Measurements from ENCODE around the gene HHAT. TPM values are rescaled to one million over a fixed set of nuclear protein-coding genes. Genes with fewer than 3 reads are reported as not detected.

Gene HHAT
- total RNA-seq, 4 donors from 2014 or later: 3.4 to 5.2 (median 4.0) TPM

DNA sequence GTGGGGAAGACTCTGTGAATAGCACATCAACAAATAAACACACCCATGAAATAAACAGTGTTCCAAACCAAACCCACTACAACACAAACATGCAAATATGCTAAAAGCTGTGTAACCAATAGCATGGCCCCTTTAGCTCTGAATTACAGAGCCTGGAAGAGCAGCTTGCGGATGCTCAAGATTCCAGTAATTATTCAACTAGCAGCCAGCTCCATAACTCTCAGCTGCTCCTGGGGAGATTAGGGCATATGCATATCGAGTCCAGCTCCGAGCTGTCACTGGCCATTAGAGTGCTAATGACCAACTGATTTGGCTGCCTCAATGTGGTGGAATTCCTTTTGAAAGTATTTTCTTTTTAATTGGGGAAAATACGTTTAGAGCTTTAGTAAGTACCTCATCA, 207.1 kb downstream of the HHAT start:
- no peaks in the 10 kb centered on the region for H3K36me3 ChIP-seq
- TF ChIP-seq POLR2A (IDR thresholded peaks at IDR 0.05): no peak
- TF ChIP-seq, protein P1, sequence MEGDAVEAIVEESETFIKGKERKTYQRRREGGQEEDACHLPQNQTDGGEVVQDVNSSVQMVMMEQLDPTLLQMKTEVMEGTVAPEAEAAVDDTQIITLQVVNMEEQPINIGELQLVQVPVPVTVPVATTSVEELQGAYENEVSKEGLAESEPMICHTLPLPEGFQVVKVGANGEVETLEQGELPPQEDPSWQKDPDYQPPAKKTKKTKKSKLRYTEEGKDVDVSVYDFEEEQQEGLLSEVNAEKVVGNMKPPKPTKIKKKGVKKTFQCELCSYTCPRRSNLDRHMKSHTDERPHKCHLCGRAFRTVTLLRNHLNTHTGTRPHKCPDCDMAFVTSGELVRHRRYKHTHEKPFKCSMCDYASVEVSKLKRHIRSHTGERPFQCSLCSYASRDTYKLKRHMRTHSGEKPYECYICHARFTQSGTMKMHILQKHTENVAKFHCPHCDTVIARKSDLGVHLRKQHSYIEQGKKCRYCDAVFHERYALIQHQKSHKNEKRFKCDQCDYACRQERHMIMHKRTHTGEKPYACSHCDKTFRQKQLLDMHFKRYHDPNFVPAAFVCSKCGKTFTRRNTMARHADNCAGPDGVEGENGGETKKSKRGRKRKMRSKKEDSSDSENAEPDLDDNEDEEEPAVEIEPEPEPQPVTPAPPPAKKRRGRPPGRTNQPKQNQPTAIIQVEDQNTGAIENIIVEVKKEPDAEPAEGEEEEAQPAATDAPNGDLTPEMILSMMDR (IDR thresholded peaks at IDR 0.05): no peak
- 68 to 77% methylated on average over 4 of the region's 4 CpGs for WGBS, 2 donors
- intact Hi-C loops (cut with DNase I): no loop called here
- no peaks in the 10 kb centered on the region for H3K9me3 ChIP-seq
- no peaks in the 10 kb centered on the region for H3K4me1 ChIP-seq
- H3K27me3 ChIP-seq: no peaks in the 10 kb centered on the region
- no peak overlapping the region for H3K27ac ChIP-seq
- no peak for DNase-seq
- H3K4me3 ChIP-seq: no peak overlapping the region

- H3K27ac ChIP-seq: no peak overlapping the region
- WGBS, 2 donors: 59 to 62% methylated on average over 4 of the region's 4 CpGs
- no peaks in the 10 kb centered on the region for H3K36me3 ChIP-seq
- H3K4me1 ChIP-seq: no peaks in the 10 kb centered on the region
- no peak for TF ChIP-seq POLR2A (IDR thresholded peaks at IDR 0.05)
- TF ChIP-seq, protein P1 (IDR thresholded peaks at IDR 0.05): no peak
- no peak overlapping the region for H3K4me3 ChIP-seq
- intact Hi-C loops (cut with DNase I): no loop called here
- H3K9me3 ChIP-seq: no peaks in the 10 kb centered on the region
- DNase-seq: no peak
- H3K27me3 ChIP-seq: no peaks in the 10 kb centered on the region
These were observed 207.7 kb downstream of the HHAT start for GRCh38 chr1:210536254-210536961.

GRCh38 chr1:210540288-210540687, 211.6 kb downstream of the HHAT start:
- no peaks in the 10 kb centered on the region for H3K9me3 ChIP-seq
- no peak overlapping the region for H3K27ac ChIP-seq
- no peak for TF ChIP-seq POLR2A (IDR thresholded peaks at IDR 0.05)
- TF ChIP-seq, protein P1 (IDR thresholded peaks at IDR 0.05): no peak
- no peaks in the 10 kb centered on the region for H3K27me3 ChIP-seq
- WGBS, 2 donors: 77 to 91% methylated on average over 3 of the region's 3 CpGs
- no peak for DNase-seq
- no peaks in the 10 kb centered on the region for H3K36me3 ChIP-seq
- no peak overlapping the region for H3K4me3 ChIP-seq
- intact Hi-C loops (cut with DNase I): no loop called here
- H3K4me1 ChIP-seq: no peaks in the 10 kb centered on the region

DNA sequence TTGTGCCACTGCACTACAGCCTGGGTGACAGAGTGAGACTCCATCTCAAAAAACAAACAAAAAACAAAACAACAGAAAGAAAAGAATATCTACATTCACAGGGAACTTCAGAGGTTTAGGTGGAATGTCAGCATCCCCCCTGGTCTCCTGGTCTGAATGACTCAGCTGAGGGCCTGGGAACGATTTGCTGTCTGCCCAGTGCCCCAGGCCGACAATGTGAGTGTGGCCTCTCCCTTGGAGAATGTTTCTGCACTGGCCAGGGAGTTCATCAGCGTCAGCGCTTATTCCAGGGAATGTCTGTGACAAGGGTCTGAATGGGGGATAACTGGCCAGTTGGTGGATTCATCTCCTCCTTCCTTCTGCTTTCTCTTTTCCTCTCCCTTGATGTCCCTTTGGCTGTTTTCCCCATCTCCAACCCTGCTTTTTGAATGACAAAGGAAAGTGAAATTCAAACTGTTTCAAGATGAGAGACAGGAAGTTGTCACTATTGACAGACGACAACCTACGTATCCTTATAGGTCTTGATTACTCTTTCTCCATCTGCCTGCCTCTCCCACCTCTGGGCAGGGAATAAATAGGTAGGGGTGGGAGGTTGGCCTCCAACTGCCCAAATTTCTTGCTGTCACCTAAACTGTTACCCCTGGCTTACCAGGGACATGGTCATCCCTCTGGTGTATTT, 213.1 kb downstream of the HHAT start:
- H3K27me3 ChIP-seq: no peaks in the 10 kb centered on the region
- no peaks in the 10 kb centered on the region for H3K36me3 ChIP-seq
- no peak for DNase-seq
- WGBS, 2 donors: 67 to 75% methylated on average over 6 of the region's 6 CpGs
- no peak overlapping the region for H3K4me3 ChIP-seq
- H3K27ac ChIP-seq: no peak overlapping the region
- TF ChIP-seq POLR2A (IDR thresholded peaks at IDR 0.05): no peak
- no peaks in the 10 kb centered on the region for H3K4me1 ChIP-seq
- H3K9me3 ChIP-seq: no peaks in the 10 kb centered on the region
- intact Hi-C loops (cut with DNase I): no loop called here

DNA sequence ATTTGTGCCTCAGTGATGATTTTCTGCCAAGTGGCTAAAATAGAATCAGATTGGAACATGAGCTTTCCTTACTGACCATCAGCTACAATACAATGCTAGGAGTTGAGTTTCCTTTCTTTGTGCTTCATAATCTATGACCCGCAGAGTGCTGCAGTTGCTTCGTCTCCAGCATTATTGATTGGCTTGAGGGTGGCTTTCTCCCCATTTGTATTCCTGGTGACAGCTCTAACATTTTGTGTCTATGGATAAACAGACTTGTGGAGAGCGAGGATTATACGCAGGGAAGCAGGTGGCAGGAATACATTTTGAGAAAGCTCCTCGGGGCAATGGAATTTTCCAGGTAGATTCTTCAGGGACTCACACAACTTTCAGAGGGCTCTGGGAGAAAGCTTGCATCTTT, 223.2 kb downstream of the HHAT start:
- no peak for DNase-seq
- Histone ChIP-seq H3K9me3 (no peaks in the 10 kb centered on the region), H3K27me3 (no peaks in the 10 kb centered on the region), H3K4me3 (no peak overlapping the region), H3K27ac (no peak overlapping the region), H3K36me3 (no peaks in the 10 kb centered on the region), H3K4me1 (no peaks in the 10 kb centered on the region)
- 85 to 93% methylated on average over 5 of the region's 5 CpGs for WGBS, 2 donors
- no peak for TF ChIP-seq POLR2A (IDR thresholded peaks at IDR 0.05)
- TF ChIP-seq, protein P1 (IDR thresholded peaks at IDR 0.05): no peak
- intact Hi-C loops (cut with DNase I): no loop called here

Data from esophagus squamous epithelium (tissue), 5 donors.